DMS53 treated with DMSO at 0.1 percent for 48 hours (cell line): ENCODE measurements around the gene UBLCP1.
"Not testable (repeated sequence)": the region's sequence is repeated elsewhere in the genome, so short reads cannot be mapped to it uniquely, and the experiment has no call there.

Source experiments
- DNase-seq: peaks from one replicate; lab custom pipeline; 2025; ENCODE audit not compliant: unreplicated experiment; lab: John Stamatoyannopoulos, UW

The UBLCP1 gene, protein sequence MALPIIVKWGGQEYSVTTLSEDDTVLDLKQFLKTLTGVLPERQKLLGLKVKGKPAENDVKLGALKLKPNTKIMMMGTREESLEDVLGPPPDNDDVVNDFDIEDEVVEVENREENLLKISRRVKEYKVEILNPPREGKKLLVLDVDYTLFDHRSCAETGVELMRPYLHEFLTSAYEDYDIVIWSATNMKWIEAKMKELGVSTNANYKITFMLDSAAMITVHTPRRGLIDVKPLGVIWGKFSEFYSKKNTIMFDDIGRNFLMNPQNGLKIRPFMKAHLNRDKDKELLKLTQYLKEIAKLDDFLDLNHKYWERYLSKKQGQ

DNA sequence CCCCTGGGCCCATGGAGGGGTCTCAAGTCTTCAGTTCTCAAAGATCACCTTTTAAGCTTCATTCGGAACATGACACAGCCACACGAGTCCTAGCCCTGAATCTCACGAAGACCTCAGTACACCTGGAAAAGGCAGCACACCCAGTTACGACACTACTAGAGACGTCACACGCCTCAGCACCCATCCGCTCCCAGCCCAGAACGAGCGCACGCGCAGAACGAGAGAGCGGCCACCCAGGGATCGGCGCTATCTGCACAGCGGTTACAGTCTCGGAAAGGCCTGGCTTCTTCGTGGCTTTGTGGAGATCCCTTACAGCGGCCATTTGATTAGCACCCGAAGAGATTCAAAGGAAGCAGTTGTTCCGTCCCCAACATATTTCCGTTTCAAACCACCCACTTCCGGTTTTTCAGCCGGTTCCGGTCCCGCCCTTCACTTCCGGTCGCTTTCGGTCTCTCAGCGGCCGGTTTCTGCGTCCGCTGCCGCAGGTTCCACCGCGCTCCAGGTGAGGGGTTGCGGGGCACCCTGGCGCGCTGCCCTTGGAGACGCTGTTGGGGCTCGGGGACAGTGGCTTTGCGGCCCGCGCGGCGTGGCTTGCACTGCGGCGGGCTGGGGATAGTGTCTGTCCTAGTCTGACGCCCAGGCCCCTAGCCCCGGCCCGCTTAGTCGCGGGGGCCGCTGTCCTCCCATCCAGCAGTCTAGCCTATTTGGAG, at the start of gene UBLCP1:
TSS of gene UBLCP1 (plus strand) at position 432 of the 710 bp plus-strand sequence. CDS start 5,626 bp downstream, outside the sequence.
- DNase-seq, result peak; percentile 96

DNA sequence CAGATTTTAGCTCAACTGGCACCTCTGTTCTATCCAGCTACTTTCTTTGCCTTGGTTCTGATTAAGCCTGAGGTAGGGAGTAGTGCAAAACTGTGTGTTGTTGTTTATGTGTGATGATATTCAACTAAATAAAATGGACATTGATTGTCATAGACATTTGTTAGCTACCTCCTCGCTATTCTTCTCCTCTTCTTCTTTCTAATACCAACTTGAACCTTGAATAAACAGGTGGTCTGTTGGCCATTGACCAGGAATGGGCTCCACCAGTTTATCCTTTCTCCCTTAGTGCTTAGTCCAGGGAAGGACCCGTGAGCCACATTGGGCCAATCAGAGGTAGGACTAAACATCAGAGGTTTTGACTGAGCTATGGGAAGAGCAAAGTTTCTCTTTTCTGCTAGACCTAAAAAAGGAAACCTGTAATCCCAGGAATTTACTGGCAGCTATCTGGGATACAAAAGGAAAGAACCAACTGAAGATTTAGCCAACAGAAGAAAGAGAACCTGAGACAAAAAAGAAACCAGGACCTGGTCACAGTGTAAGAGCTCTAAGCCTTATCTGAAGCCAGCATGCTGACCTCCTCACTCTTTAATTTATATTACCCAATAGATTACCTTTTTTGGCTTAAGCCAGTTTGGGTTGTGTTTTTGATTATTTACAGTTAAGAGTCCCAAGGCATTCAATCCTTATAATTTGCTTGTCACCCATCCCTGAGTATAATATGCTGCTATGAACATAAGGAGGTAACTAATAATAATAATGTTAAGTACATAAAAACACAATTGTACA, 48.4 kb upstream of the UBLCP1 start:
- DNase-seq, result no peak

DNA sequence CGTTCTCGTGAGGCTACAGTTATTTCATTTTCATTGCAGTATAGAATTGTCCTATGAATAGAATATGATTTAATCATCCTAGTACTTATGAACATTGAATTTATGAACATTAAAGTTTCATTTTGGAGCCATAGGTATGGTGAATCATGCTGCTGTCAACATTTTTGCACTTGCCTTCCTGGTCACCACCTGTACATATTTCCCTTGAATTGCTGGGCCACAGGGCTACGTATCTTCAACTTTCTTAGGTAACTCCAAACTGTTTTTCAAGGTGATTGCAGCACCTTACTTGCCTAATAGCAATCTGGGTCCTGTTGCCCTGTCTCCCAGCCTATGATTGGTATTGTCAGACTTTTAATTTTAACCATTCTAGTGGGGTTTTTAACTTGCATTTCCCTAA, 47.2 kb upstream of the UBLCP1 start:
- no peak for DNase-seq

DNA sequence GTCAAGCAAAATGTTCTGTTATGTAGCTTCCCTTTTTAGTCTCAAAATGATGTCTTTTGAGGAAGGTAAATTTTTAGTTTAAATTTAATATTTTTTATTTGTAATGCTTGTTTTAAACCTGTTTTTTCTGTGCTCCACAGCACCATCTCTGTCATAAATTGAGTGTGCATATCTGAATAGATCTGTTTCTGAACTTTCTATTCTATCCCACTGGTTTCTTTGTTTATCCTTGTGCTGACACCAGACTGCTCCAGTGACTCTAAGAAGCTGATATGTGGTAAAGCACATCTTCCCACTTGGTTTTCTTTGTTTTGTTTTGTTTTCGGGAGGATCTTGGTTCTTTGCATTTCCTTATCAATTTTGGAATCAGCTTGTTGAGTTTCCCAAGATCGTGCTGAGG, 46.6 kb upstream of the UBLCP1 start:
- DNase-seq, result no peak

DNA sequence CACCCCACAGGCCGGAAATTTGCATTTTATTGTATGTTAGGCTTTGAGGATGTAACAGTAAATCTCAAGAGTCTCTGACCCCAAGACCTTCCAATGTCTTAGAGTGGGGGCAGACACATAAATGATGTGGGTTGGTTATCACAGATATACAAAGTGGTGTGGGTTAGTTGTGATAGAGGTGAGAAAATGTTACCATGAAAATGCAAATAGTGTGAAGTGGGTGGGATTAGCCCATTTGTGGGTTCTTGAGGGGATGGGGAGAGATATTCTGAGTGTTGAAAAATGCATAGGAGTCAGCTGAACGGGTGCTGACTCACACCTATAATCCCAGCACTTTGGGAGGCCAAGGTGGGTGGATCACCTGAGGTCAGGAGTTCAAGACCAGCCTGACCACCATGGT, 45.9 kb upstream of the UBLCP1 start:
- no peak for DNase-seq

DNA sequence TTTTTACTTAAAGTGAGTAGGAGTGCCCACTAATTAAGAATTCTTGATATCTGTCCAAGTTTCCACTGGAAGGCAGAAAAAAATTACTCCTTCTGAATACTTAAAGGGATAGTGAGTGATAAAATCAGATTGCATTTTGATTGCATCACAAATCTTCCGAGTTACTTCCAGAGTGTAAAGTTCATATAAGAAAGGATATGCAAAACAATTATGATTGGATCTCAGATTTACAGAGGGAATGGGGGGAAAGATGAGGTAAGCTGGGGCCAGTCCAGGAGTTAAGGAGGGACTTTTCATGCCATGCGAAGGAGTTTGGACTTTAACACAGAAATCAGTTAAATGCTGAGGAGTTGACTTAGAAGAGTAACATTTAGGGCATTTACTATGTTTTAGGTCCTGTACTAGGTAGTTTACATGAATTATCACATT, 44.5 kb upstream of the UBLCP1 start:
- no peak for DNase-seq

DNA sequence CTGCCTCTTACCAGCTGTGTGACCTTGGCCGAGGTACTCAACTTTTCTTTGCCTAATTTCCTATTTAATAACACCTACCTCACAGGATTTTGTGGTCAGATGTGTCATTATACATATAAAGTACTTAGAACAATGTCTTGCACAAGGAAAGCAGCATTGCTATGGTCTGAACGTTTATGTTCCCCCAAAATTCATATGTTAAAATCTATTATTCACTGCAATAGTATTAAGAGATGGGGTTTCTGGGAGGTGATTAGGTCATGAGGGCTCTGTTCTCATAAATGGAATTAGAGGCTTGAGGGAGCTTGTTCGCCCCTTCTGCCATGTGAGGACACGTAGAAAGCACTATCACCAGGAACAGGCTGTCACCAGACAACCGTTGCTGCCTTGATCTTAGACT, 42.9 kb upstream of the UBLCP1 start:
- DNase-seq, result no peak

DNA sequence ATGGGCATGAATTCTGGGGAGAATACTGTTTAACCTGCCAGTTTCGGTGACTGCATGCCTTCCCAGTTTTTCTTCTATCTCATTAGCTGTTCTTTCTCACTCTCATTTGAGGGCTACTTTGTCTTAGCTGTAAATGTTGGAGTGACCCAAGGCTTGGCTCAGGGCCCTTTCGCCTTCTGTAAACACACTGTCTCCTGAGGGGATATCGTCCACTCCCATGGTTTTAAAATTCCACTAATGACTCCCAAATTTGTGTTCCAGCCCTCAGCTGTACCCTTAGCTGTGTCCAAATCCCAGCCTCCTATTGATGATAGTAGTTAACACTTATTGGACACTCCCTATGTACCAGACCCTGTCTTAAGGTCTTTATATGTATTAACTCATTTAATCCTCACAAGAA, 39.6 kb upstream of the UBLCP1 start:
- DNase-seq, result no peak

DNA sequence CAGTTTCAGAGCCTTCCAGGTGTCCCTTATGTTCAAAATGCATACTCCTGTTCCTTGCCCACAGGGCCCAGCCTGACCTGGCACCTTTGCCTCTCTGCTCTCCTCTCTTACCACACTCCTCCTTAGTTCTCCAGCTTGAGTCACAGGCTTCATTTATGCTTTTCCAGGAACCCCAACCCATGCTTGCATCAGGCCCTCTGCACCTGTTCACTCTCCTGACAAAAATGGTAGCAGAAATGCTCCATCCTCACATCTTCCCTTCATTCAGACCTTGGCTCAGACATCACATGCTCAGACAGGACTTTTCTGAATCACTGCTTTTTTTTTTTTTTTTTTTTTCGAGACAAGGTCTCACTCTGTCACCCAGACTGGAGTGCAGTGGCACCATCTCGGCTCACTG, 38.6 kb upstream of the UBLCP1 start:
- no peak for DNase-seq

DNA sequence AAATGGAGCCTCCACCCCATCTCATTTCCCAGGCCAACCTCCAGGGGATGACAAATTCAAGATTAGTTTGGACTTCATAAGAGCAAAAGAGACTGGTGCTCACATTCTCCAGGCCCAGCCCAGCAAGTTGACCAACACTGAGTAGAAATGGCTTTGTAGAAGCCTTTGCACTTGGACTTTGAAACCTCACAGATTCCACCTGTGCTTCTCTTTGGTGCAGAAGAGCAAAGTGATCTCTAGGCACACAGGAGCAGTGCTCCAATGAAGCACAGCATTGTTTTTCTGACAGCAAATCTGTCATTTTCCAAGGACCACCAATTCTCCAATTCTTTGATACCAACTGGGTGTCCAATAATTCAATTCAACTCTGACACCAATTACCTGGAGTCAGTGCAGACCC, 36.6 kb upstream of the UBLCP1 start:
- DNase-seq, result no peak

DNA sequence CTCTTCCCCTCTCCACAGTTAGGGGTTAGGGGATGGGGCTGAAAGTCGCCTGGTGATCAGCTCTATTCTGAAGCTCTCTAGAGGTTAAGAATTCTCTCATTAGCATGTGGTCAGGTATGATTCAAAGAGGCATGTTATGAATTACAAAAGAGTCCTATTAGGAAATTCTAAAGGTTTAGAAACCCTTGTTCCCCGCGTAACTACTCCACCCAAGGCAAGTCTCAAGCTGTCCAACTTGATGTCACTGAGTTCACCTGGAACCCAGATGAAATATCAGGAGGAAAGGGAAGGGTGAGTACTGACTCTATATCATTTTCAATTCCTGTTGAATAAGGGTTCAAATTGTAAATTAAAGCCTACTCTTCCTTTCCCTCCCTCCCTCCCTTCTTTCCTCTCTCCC, 35.6 kb upstream of the UBLCP1 start:
- no peak for DNase-seq

DNA sequence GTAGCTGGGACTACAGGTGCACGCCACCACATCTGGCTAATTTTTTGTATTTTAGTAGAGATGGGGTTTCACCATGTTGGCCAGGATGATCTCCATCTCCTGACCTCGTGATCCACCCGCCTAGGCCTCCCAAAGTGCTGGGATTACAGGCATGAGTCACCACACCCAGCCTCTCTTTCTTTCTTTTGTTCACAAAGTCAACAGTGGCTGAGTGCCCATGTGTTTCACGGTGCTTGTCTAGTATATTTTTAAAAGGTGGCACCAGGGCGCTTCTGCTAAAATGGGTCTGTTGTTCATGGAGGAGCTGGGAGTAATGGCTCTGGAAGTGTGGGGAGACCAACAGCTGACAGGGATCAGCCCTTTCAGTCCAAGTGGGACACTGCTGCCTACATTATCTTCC, 35.0 kb upstream of the UBLCP1 start:
- DNase-seq, result peak; percentile 74

DNA sequence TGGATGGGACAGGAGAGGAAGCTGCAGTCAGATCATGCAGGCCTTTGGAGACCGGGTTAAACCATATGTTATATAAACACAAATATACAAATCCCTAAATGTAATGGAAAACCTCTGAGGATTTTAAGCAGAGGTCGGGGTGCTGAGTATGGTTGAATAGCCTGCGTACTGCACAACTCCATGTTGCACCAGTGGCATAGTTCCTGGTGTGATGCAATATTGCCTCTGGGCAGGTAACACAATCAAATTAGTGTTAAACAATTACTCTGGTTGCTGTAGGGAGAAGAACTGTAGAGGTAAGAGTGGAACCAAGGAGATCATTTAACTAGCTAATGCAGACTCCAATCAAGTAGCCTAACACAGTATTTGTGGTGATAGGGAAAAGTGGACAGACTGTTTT, 32.4 kb upstream of the UBLCP1 start:
- no peak for DNase-seq

DNA sequence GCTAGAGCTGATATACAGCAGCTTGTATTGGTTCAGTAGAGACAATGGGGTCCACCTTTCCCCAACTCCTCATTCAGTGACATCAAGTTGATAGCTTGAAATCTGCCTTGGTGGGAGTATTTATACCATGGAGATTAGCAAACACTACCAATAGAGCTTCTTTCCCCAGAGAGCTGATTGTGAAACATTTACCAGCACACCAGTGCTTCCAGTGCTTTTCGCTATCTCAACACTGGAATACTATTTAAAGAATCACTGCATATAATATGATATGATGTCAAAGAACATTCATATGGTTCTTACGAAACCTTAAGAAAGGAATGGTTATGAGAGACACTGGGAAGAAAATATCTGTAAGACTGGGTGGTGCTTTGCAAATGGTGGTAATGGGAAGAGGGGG, 31.9 kb upstream of the UBLCP1 start:
- DNase-seq, result no peak

DNA sequence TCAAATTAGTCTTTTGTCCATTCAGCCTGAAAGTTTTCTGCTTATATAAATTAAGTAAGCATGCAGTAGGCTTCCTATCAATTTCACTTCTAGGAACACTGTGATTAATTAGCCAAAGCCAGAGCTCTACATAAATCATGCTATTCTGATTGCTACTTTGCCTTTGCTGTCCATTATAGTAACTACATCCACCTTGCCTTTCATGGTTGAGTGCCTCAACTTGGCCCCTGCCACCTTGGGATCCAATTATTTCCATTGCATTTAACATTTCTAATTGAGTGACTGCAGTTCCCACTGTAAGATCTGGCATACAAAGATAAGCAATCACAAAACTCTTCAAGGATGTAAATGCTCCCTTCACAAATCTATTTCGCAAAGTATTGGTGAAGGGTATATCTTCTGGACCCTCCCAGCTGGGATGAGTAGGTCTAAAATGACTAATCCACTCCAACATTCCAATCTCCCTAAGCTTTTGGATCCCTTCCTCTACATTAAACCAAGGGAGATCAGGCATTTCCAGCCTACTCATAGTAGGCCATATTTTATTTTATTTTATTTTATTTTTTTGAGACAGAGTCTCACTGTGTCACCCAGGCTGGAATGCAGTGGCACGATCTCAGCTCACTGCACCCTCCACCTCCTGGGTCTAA, 27.1 kb upstream of the UBLCP1 start:
- DNase-seq, result not testable (repeated sequence)

DNA sequence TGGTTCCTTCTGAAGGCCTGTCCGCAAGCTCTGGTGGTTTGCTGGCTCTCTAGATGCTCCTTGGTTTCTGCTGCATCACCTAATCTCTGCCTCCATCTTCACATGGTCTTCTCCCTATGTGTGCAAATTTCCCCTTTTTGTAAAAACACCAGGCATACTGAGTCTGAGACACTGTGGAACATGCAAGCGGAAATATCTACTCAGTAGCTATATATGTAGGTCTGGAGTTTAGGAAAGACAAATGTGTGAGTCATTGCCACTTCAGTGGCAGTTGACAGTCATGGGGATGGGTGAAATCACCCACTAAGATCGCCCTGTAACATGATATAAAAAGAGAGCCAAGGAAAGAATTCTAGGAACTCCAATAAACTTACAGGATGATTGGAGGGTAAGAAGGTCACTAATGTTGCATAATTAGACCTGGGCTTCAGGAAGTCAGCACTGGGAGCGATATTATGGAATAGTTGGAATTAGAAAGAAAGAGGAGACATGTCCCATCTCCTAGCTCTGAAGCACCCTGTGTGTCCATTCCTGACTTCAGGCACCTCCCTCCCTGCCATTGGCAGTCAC, 22.7 kb upstream of the UBLCP1 start:
- DNase-seq, result peak; percentile 55

DNA sequence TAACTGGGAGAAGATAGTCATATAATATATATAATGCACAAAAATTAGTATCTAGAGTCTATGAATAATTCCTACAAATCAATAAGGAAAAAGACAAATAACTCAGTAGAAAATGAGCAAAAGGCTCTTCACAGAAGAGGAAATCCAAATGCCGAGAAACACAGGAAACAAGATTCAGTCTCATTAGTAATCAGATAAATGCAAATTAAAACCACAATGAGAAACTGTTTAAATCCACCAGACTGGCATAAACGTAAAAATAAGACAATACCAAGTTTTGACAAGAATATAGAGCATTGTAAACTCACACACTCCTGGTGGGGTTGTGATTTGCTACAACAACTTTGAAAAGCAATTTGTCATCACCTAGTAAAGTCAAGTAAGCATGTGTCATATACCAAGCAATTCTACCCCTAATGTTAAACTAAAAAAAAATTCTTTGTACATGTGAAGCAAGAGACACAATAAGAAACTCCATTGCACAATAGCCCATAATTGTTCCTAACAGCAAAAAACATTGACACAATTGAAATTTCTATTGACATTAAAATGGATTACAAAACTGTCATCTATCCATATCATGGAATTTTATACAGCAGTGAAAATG, 21.0 kb upstream of the UBLCP1 start:
- DNase-seq, result no peak

DNA sequence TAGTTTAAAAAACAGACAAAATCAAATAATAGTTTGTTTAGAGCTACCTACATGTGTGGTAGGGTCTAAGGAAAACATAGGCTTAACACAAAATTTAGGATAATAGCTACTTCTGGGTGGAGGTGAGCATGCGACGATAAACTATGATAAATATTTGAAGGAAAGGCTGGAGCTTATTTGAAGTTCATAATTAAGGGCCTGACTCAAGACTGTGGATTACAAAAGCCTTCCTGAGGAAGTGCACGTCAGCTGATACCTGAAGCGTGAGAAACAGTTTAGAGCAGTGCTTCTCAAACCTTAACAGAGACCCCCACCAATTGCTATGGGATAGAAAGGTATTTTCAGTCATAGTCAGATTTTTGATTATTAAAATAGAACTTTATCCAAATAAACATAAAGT, 20.4 kb upstream of the UBLCP1 start:
- DNase-seq, result no peak

DNA sequence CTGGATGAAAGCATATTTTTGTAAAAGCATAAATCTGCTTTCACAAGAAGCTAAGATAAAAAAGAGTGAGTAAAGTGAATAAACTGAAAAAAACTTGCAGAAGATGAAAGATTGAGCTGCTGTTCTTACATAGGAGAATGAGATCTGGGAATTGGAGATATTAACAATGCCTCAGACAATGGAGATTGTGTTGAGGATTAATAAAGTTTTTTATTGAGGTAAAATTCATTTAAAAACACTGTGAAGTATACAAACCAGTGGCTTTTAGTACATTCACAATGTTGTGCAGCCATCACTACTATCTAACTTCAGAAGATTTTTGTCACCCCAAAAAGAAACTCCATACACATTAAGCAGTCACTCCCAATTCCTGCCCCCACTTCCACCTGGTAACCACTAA, 19.7 kb upstream of the UBLCP1 start:
- no peak for DNase-seq

DNA sequence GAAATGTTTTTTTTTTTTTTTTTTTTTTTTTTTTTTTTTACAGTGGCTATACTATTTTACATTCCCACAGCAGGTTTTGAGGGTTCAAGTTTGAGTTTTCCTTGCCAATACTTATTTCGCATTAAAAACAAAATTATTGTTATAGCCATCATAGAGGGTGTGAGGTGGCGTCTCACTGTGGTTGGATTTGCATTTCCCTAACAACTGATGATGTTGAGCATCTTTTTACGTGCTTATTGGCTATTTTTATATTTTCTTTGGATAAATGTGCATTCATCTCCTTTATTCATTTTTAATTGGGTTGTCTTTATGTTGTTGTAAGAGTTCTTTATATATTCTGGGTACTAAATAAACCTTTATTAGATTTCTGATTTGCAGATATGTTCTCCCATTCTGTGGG, 18.9 kb upstream of the UBLCP1 start:
- DNase-seq, result no peak

DNA sequence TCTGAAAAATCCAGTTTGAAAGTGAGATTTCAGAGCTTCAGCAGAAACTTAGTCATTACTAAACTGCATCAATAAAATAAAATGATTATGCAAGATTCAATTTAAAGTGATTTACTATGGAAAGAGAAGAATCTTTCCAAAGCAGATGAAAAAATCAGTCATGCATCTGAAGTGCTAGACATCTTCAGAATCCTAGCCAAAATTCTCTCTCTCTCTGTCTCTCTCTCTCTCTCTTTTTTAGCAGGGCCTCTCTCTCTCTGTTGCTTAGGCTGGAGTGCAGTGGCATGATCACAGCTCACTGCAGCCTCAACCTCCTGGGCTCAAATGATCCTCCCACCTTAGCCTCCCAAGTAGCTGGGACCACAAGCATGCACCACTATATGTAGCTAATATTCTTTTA, 18.2 kb upstream of the UBLCP1 start:
- DNase-seq, result no peak
